Measurements from ENCODE around the gene REXO1.

DNA sequence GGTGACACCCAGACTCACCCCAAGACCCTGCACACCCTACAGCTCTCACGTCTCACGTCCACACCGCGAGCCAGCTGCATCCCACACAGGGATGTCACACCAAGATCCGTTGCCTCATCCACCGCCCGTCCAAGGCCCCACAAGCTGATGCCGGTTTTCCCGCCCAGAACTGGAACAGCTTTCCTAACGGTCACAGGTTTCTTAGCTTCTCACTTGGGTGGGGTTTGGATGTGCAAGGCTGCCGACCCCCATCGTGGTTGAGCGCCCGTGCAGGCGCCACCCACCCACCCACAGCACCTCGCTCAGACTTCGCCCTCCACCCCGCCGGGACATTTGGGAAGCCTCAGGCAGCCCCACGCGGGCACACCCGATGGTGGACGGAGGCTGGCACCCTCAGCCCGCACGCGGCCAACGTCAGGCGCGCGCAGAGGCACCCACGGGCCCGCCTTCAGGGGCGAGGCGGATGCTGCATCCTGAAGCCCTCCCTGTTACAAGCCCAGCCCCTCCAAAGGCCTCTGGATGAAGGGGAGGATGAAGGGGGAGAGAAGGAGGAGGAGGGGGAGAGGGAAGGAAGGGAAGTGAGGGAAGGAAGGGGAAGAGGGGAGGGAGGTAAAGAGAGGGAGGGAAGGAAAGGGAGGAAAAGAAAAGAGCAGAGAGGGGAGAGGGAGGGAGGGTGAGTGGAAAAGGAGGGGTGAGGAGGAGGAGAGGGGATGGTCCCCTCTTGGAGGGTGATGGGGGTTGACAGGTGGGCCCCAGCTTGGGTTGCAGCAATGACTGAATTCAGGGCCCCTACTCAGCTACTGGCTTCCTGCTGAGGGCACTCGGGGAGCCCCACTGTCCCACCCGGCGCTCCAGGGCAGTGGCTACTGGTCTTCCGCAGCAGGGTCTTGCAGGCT lies 82.1 kb downstream of the REXO1 start:
- TF ChIP-seq, protein P1, sequence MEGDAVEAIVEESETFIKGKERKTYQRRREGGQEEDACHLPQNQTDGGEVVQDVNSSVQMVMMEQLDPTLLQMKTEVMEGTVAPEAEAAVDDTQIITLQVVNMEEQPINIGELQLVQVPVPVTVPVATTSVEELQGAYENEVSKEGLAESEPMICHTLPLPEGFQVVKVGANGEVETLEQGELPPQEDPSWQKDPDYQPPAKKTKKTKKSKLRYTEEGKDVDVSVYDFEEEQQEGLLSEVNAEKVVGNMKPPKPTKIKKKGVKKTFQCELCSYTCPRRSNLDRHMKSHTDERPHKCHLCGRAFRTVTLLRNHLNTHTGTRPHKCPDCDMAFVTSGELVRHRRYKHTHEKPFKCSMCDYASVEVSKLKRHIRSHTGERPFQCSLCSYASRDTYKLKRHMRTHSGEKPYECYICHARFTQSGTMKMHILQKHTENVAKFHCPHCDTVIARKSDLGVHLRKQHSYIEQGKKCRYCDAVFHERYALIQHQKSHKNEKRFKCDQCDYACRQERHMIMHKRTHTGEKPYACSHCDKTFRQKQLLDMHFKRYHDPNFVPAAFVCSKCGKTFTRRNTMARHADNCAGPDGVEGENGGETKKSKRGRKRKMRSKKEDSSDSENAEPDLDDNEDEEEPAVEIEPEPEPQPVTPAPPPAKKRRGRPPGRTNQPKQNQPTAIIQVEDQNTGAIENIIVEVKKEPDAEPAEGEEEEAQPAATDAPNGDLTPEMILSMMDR (conservative IDR thresholded peaks at IDR 0.05; ENCODE audit: low read length) = no peak
- TF ChIP-seq EZH2phosphoT487 (IDR thresholded peaks at IDR 0.05; ENCODE audit: borderline replicate concordance) = no peak
